Bone marrow (tissue), 2 donors: ENCODE results near the gene HDLBP.

Experiments
- DNase-seq, 2 donors: peaks; one replicate each; lab custom pipeline; 2025; lab: John Stamatoyannopoulos, UW

HDLBP gene

DNA sequence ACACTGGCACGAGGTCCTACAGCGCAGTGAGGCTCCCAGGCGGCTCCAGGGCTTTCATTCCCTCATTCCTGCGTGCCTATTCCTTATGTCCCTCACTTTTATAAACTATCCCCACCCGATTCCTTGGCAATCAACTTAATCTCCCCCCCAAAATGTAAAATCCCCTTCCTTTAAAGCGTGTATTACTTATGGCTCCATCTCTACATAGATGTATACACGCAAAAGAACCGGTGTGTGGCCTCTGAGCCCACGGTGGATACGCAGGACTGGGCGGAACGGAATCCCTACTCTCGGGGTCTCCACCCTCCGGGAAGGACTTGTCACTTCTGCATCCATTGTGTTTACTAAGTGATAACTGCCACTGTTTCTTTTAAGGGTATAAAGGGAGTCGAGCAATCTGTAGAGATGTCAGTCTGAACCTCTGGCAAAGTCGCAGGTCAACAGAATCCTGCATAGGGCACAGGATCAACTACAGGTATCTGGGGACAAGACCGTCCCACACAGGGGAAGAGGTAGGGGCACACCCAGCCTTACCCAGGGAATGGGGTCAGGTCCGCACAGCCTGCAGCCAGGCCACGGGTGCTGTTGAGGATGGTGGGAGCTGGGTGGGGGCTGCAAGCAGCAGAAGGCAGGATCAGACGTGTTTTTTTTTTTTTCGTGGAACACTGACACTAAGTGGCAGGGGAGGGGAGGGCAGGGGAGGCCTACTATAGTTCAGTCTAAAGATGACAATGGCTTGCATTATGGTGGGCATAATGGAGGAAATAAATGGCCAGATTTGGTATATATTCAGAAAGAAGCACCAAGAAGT, 42.1 kb downstream of the HDLBP start:
- DNase-seq: no peak

GRCh38 chr2:241272303-241273209, 42.9 kb downstream of the HDLBP start:
- DNase-seq: peak in 1 of 2 donors; percentile 17

- peak; percentile 11 to 33 for DNase-seq
Observed at GRCh38 chr2:241271706-241272302, 43.7 kb downstream of the HDLBP start.

DNA sequence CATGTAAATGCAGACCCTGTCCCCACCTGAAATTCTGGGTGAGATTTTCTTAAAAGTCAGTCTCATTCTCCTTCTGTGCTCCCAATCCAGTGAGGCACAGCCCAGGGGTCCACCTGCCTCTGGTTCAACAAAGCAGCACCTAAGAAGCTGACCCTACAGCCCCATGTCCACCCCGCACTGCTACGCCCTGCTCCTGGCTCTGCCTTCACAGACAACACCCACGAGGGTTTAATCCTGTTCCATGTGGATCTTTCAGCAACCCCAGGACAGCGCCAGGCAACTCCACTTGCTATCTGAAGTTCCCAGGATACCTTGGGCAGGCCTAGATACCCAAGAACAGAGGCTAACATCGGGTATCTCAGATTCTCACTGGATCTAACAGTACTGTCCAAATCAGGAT, 44.9 kb downstream of the HDLBP start:
- no peak for DNase-seq

- DNase-seq: no peak
Observed at GRCh38 chr2:241269707-241270520, 45.6 kb downstream of the HDLBP start.

DNA sequence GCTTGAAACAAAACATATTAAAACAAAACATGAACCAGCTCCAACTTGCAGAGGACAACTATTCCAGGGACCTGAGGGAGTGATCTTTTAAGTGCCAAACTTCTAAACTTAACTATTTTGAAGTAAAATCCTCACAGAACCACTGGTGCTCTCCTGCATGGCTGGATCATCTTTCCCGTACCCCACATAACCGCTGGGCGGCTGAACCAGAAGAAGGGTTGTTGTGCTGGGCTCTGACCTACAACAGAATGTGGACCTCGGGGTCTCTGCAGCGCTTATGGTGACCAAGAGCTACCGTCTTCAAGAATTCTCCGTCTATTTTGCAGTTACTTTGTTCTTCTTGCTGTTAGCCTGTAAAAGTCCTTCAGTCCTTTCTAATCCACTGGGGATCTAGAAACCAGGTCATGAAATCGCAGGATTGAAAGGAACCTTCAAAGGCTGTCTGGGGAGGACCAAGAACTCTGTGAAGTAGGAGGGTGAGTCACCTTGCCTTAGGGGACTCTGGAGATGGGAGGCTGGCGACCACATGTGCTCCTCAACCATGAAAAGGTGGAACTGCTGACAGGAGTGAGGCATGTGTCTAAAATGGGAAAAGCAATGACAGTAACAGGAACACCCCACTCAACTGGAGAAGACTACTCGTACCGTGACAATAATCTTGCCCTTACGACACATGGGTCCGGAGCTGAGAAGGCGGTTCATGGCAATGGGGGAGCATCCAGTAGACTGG, 46.6 kb downstream of the HDLBP start:
- no peak for DNase-seq

- DNase-seq: no peak
Observed at GRCh38 chr2:241268306-241268705, 47.2 kb downstream of the HDLBP start.

DNA sequence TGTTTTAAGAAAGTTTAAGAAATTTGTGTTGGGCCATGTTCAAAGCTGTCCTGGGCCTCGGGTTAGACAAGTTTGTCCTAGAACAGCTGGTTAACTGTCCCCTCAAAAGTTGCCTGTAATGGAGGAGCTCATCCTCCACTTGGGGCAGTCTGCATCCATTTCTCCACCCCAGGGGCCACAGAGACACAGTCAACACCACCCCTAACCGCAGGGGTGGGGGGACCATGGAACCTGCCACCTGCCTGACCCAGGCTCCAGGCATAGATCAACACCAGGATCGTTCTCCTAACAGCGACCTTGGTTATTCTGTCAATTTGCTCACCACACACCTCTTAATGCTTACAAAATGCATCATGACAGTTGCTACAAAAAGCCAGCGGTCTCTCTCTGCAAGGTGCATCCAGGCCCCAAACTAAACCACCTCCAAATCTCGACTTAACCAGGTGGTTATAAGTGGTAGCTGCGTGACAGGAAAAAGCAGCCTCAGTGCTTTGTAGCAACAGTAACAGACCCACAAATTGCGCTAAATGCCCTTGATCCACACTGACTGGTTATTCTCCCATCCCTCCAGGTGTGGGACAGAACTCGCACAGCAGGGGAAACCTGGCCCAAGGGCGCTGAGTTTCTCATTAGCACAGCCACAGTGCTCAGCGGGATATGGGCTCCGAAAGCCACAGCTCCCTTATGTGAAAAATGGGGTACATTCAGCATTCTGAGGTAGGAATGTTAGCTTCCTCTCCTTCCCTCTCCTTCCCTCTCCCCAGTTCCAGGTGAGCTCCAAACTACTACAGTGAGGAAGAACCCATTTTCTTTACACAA, 48.0 kb downstream of the HDLBP start:
- no peak for DNase-seq

DNA sequence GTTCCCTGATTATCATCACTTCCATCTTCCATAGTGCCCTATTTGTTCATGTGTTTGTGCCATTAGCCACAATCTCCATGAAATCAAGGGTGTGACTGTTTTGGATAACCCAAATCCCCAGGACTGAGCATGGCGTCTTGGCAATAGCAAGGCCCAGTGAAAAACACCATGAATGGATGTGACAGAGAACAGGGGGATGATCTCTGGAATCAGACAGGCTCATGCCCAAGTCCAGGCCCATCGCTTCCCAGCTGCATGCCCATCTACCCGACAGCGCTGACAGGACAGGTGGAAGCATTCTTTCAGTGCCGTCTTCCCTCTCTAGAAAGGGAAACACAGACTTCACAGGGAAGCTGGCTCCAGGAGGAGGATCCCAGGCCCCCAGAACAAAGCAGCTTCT, 50.0 kb downstream of the HDLBP start:
- no peak for DNase-seq

DNA sequence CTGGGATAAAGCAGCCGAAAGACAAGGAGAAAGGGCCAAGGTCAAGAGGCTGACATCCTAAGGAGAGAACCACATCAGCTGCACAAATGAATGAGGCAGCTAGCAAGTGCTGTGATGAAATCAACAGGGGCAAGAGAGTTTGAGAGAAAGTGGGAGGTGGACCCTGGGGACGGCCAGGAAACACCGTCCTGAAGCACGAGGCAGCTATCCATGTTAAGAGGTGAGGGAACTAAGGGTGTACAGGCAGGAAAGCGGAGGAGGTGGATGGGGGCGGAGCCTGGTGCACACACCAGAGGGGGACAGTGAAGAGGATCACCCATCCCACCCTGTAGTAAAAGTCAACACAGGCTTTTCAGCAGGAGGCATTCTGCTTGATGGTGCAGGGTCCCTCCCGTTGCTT, 52.4 kb downstream of the HDLBP start:
- DNase-seq: no peak

DNA sequence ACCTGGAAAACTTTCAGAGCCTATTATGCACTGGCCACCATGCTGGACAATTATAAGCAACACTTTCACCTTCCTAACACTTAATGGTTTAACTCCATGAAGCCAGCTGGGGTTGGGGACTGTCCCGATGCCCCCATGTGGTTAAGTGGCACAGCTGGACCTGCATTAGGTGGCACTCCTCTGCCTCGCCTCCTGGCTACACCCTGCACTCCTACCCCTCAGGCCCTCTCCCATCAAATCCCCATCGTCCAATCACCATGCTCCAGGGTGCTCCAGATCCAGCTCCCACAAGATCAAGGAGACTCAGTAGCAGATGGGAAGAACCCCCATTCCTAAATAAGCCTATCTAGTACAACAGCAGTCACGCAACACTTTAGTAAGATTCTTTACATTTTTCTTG, 53.8 kb downstream of the HDLBP start:
- DNase-seq: no peak

DNA sequence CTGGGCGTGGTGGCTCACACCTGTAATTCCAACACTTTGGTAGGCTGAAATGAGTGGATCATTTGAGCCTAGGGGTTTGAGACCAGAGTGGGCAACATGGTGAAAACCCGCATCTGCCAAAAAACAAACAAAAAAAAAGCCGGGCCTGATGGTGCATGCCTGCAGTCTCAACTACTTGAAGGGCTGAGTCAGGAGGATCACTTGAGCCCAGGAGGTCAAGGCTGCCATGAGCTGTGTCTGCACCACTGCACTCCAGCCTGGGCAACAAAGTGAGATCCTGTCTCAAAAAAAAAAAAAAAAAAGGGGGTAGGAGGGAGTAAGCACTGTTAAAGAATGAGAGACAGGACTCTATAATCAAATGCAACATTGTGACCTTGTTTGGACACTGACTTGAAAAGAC, 54.6 kb downstream of the HDLBP start:
- DNase-seq: no peak

DNA sequence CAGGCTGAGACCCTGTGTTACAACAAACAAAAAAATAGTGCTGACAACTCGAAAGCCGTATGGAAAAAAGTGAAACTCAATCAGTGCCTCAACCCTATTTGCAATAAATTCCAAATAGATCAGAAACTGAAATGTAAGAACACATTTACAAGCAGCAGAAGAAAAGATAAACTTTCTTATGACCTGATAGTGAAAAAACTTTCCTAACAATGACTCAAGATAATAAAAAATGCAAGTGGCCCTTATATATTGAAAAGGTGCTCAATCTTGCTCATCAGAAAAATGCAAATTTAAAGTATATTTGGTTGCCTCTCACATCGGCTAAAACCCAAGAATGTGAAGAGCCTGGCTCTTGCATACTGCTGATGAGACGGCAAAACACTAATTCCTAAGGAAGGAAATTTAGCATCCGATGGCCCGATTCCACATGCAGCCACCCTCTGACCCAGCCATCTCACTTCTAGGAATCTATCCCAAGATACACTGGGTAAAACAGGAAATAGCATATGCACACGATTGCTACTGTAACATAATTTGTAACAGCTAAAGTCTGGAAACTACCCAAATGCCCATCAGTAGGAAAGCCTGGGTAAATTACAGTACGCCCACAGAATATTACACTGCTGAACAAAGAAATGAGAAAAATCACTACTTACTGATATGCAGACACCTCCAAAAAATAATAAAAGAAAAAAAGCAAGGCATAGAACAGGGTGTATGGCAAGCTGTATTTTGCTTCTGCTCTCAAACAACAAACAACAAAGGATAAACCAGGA, 56.8 kb downstream of the HDLBP start:
- DNase-seq: no peak

DNA sequence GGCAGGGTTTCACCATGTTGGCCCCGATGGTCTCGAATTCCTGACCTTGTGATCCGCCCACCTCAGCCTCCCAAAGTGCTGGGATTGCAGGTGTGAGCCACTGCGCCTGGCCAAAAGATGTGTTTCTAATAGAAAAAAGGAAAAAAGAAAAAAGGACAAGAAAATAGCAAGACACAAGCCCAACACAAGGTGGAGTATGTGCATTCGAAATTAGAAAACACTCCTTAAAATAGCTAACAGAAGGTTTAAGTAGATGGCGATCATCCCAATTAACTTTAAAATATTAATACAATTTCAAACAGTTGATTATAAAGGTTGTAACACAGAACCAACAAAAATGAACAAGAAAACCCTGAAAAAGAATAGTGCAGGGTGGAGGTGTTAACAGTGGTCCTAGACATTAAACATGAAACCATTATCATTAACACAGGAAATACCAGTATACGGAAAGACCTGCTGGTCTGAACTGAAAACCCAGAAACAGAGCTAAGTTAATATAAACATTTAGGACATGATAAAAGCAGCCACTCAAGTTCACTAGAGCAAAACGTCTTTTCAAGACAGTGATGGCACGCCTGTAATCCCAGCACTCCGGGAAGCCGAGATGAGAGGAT, 57.9 kb downstream of the HDLBP start:
- DNase-seq: no peak

DNA sequence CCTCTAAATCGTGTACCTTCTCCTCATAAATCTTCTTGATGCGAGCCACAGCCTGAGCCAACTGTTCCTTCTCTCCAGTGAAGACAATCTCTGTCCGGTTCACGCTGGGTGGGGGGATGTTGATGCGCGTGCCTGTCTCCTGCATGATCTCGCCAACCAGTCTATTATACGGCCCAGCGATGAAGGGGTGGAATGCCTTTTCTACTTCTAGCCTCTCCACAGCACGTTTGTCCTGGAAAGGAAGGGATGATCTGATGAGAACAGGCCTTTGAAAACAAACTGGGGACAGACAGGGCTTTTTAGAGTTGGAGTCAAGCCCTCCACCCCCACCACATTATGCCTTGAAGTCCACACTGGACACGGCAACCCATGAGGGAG, 59.3 kb downstream of the HDLBP start:
- no peak for DNase-seq

DNA sequence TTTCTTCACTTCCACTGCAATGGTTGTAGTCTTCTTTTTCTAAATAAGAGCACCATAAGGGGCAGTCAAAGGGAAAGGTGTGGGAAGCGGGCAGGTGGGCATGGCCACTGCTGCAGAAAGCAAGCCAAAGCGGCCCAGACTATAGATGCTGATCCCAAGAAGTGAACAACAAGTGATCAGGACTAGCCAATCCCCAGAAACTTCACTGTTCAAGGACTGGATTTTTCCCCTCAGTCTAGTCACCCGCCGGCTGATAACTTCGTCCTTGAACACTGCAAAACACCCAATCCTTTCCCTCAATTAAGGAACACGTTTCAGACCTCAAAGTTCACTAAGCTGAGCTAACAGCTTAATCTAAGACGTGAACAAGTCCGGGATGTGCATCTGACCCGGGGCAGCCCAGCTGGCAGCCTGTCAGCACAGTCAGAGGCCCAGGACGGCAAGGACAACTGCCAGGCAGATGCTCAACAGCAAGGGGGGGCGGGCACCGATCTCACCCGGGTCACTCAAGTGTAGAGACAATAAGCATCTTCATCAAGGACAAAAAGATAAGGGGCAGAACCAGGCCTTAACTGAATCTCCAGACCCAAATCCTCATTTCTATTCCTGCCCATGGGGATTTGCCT, 59.8 kb downstream of the HDLBP start:
- no peak for DNase-seq

DNA sequence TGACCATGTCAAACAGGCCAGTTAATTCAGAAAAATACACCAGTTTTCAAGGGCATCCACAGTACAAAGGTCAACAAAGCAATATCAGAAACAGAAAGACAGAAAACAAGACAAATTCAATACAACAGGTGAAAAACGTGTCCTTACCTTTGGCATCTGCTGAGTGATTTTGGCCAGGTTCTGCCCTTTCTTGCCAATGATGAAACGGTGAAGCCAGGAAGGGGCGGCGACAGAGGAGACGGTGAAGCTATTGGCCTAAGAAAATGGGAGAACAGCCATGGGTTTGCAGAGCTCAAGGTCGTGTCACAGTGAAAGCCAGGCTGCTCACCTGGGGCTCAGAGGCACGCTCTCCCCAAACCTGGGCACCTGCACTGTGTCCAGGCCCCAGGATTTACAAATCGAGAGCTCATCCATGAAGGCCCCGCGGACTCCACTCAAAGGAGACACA, 60.5 kb downstream of the HDLBP start:
- no peak for DNase-seq

DNA sequence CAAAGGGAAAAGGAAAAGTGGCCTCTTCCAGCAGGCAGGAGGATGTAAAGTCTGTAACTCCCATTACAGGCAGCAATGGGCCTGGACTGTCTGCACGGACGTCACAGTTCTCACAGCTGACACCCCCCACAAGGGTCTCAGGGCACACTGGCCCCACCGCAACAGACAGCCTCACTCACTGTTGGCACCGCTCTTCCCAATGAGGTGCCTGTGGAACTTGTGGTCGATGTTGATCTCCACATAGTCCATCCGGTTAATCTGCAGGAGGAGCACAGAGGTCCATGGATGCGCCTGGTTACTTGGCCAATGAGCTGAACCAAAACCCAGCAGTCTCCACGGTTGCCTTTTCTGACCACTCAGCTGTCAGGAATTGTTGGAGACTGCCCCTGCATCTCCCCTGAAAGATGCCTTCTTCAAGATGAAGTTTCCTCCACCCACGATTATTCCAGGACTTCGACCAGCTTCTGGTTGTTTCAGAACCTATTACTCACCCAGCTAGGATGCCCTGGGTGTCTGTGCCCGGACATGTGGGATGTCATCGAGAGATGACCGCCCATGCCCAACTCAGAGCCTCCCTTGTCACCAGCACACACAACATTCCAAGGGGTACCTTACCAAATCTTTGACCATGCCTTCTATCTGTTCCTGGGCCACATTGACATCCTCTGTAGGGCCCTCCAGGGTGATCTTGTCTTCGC, 62.5 kb downstream of the HDLBP start:
- DNase-seq: no peak
